COLO668 (cell line): Measurements from ENCODE around the gene GAB3.
"Not testable (repeated sequence)": the region's sequence is repeated elsewhere in the genome, so short reads cannot be mapped to it uniquely, and the experiment has no call there.

Source experiments
- DNase-seq: peaks from one replicate; lab custom pipeline; 2025; ENCODE audit not compliant: unreplicated experiment; lab: John Stamatoyannopoulos, UW

The GAB3 gene

GRCh38 chrX:154721155-154721554, 29.7 kb downstream of the GAB3 start:
- DNase-seq = no peak

- DNase-seq = no peak
Observed at GRCh38 chrX:154720067-154720466, 30.8 kb downstream of the GAB3 start.

DNA sequence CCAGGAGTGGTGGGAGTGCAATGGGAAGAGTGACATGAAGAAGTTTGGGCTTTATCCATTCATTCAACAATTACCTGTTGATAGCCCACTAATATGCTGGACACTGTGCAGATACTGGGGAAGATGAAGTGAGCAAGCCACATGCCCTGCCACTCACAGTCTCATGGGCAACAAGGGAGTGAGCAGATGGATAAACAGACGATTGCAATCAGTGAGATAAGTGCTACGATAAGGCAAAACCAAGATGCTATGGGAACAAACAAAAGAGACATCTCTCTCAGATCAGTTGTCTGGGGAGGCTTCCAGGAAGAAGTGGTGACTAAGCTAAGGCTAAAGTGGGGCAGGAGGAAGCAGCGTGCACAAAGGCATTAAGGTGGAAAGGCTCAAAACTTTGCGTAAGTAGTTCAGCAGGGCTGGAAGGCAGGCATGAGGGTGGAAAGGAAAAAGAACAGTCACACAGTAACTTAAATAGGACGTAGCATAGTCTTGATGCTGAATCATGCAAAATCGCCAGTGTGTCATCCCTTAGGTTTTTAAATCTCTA, 31.7 kb downstream of the GAB3 start:
- no peak for DNase-seq

GRCh38 chrX:154718616-154719015, 32.3 kb downstream of the GAB3 start:
- DNase-seq = no peak

DNA sequence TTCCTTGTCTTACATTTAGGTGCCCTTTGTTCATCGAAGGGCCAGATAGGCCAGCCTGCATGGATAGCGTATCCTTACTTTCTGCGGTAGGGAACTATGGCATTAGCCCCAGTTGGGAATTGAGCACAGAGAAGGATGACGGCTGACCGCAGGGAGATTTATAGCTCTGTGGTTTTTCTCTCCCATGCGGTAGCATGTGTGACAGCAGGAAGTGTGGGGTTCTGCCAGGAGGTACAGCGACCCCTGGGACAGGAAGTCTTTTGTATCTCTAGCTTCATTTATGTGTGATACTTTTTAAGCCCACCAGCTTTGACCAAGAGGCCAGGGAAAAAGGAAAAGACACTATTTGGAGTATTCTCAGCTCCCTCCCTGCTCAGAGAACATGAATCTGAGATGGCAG, 33.1 kb downstream of the GAB3 start:
- DNase-seq = peak; percentile 77

DNA sequence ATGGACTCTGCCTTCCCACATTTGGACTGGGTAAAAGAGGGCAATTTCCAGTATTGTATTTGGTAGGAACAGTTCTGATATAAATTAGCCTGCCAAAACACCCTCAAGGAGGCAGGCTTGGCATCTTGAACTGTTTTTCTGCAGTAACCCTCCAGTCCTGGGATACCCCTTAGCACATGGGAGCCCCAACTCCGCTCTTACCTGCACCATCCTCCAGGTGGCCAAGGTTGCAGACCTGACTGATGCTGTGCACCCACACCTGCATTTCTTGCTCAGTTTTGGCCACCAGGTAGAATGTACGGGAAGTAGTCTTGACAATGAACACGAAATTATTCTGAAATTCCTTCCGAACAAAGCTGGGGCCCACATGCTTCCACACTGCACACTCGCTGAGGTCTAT, 35.1 kb downstream of the GAB3 start:
- DNase-seq = no peak

DNA sequence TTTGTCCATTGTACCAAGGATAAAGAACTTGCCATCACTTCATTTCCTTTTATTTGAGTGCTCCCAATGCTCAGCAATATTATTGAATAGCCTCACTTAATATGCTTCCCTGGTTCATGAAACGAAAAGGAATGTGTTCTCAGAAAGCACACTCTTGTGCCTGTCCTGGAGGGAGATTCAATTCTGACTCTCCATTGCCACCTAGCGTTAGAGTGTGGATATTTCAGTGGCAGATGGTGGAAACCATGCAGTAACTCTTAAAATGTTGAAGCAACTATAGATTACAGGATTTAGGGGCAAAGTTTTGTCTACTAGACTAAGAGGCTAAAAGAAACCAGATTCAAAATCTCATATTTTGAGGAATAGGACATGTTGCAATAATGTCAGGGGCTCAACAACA, 36.0 kb downstream of the GAB3 start:
- DNase-seq = peak; percentile 41

GRCh38 chrX:154712781-154713740, 37.8 kb downstream of the GAB3 start:
- DNase-seq = no peak

DNA sequence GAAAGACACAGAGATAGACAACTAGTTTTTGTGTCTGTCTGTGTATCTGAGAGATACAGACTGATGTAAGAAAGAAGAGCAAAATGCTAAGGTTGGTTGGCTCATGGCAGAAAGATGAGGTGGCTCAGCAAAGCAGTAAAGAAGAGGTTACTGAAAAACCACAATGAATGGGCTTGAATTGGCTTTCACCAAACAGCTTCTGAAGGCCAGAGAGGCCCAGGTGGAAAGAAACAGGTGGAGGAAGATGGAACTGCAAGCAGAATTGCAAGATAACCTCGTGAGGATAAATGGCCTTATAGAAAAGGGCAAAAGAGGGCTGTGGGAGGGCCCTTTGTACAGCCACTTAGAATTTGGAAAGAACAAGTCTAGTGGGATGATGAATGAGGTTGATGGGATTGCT, 39.6 kb downstream of the GAB3 start:
- no peak for DNase-seq

DNA sequence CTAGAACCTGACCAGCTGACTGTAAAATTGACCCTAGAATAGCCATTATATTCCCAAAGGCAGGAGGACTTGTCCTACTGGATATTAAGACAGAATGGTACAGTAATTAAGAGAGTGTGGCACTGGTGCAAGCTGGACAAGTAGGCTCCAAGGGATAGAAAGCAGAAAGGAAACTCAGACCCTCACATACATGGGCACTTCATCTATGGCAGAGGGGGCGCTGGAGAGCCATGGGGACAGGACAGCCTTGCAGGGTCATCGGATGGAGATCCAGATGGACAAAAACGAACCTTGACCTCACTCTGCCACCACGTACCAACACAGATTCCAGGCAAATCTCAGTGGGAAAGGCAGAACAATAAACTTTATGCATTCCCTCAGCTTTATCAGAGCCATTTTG, 40.6 kb downstream of the GAB3 start:
- DNase-seq = no peak

DNA sequence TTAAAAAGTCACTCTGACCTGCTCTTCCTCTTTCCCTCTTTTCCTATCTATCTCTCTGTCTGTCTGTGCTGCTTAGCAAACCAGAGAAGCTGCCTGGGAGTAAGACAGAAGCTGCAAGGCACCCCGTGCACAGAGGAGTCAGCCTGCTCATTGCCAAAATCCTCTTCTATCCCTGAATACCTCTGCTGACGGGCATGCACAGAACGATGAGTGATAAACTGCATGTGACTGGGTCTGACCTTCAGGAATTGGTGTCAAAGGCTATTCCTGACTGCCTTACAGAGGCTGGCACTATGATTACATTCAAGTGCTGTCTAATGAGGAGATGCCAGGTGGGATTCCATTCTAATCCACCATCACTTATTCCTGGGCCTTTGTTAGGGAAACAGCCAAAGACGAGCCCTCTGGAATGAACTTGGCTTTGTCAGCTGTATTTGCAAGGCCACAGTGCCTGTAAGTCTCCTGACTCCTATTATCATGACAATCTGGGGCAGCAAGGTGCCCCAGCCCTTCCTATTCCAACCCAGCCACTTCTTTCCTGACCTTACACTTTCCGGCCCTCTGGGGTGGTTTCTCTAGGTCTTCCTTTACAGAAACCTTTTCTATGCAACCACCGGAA, 52.1 kb downstream of the GAB3 start:
- DNase-seq = no peak

DNA sequence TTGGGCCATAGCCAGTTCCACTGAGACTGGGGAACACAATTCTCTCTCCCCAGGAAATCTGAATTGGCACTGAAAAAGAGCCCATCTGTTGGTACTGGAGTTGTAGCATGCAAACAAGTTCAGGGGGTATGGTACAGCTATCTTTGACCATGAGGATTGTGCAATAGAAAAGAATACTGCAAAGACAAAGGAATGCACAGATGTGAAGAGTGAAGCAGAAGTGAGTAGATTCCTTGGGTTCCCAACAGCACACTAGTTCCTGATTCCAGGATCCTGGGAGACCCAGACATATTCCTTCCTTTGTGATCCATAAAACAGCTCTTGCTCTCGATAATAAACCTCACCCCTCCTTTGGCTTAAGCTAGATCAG, 54.2 kb downstream of the GAB3 start:
- DNase-seq = no peak

DNA sequence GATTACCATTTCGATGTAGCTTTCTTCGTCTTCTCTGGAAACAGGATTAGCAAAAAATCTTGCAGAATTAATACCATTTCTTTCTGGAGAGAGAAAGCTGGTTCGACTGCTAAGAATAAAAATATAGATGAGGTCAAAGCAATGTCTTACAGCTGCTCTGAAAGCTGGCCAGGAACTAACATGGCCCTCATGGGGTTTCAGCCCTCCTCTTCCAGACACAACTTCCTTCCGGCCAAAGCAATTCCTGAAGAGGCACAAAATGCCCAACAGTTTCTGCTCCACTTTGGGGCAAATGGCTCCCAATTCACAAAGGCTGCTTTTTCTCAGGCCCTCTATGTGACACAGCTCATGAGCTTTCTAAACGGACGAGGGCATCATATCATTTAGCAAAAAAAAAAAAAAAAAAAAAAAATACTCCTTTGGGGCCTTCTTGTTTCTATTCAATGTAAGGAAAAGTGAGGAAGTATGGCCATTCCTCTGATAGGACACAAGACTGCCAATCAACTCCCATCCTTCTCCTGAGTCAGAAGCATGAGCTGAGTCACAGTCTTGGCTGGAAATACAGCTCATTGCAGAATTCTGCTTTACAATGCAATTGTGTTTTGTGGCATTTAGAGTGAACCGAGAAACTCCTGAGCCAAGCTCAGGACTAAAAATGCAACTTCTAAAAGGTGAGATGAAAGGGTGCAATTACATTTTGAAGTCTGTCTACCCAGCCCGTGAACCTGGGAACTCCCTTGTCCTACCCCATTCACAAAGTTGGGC, 54.8 kb downstream of the GAB3 start:
- no peak for DNase-seq

DNA sequence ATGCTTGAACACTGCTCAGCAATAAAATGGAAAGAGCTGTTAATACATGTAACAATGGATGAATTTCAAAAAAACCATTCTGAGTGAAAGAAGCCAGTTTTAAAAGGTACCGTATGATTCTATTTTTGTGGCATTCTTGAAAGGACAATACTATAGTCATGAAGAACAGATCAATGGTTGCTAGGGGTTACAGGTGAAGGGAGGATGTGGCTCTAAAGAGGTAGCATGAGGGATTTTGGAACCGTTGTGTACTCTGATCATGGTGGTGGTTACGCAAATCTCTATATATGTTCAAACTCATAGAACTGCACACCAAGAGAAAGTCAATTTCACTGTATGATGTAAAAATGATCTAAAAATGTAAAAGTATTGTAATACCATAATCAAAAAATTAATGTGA, 57.5 kb downstream of the GAB3 start:
- DNase-seq = no peak

GRCh38 chrX:154690438-154690837, 60.4 kb downstream of the GAB3 start:
- not testable (repeated sequence) for DNase-seq

- DNase-seq = not testable (repeated sequence)
Observed at GRCh38 chrX:154672084-154672483, 78.8 kb downstream of the GAB3 start.

DNA sequence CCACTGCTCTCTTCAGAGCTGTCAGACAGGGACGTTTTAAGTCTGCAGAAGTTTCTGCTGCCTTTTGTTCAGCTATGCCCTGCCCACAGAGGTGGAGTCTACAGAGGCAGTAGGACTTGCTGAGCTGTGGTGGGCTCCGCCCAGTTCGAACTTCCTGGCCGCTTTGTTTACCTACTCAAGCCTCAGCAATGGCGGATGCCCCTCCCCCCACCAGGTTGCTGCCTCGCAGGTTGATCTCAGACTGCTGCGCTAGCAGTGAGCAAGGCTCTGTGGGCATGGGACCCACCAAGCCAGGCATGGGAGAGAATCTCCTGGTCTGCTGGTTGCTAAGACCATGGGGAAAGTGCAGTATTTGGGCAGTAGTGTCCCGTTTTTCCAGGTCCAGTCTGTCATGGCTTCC, 80.0 kb downstream of the GAB3 start:
- not testable (repeated sequence) for DNase-seq

GRCh38 chrX:154661899-154662298, 89.0 kb downstream of the GAB3 start:
- DNase-seq = no peak

- DNase-seq = no peak
Observed at GRCh38 chrX:154661170-154661569, 89.7 kb downstream of the GAB3 start.

- no peak for DNase-seq
Observed at GRCh38 chrX:154660541-154660940, 90.3 kb downstream of the GAB3 start.

DNA sequence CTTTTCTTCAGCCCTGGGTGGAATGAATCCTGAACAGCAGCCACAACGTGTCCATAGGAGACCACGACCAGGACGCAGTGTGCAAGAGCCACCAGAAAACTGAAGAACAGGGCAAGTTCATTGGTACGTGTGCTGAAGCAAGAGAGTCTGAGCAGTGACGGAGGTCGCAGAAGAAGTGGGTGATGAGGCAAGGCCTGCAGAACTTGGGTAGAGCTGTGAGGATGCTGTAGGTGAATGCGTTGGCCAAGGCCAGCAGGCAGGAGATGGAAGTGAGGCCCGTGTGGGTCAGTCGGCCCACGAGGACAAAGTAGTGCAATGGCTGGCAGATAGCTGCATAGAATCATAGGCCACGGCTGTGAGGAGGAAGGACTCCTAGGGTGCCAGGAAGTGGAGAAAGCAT, 91.9 kb downstream of the GAB3 start:
- DNase-seq = no peak
